ENCODE data around the gene RAB34. TPM values are rescaled to one million over a fixed set of nuclear protein-coding genes. Genes with fewer than 3 reads are reported as not detected.

Gene RAB34
- total RNA-seq, 4 donors from 2014 or later, result 27.6 to 98.0 (median 65.1) TPM

DNA sequence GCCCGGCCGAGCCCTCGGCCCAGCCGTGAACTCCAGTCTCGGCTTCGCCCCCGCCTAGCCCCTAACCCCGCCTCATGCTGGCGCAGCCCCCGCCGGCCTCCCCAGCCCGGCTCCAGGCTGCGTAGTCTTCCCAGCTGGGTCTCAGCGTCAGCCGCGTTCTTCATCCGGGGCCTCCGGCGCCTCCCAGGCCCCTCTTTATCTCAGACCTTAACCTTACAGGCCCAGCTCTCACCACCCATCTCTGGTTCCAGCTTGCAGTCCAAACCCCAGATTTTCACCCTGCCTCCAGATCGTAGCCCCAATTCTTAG lies 6.0 kb downstream of the RAB34 start, which contains the start of gene PROCA1:
Gene PROCA1 (minus strand): TSS at position 166 of the 309 bp plus-strand sequence. CDS start 228 bp downstream, outside the sequence.
- no peak for TF ChIP-seq POLR2A (IDR thresholded peaks at IDR 0.05)
- TF ChIP-seq, protein P1, sequence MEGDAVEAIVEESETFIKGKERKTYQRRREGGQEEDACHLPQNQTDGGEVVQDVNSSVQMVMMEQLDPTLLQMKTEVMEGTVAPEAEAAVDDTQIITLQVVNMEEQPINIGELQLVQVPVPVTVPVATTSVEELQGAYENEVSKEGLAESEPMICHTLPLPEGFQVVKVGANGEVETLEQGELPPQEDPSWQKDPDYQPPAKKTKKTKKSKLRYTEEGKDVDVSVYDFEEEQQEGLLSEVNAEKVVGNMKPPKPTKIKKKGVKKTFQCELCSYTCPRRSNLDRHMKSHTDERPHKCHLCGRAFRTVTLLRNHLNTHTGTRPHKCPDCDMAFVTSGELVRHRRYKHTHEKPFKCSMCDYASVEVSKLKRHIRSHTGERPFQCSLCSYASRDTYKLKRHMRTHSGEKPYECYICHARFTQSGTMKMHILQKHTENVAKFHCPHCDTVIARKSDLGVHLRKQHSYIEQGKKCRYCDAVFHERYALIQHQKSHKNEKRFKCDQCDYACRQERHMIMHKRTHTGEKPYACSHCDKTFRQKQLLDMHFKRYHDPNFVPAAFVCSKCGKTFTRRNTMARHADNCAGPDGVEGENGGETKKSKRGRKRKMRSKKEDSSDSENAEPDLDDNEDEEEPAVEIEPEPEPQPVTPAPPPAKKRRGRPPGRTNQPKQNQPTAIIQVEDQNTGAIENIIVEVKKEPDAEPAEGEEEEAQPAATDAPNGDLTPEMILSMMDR (IDR thresholded peaks at IDR 0.05), result no peak
- Histone ChIP-seq H3K27me3 (peaks cover 0 to under 1% (median 0%) of the 10 kb centered on the region in 4 donors), H3K9me3 (no peaks in the 10 kb centered on the region), H3K27ac (peak within 1 kb of the TSS; percentile 88 to 92 (median 90)), H3K4me1 (peaks cover 14 to 51% (median 15%) of the 10 kb centered on the region in 3 donors), H3K36me3 (peaks cover 0 to 25% (median 0%) of the 10 kb centered on the region in 3 donors), H3K4me3 (peak within 1 kb of the TSS; percentile 56 to 79 (median 72))
- 5 to 12% methylated on average over 15 to 17 of the region's 20 CpGs for WGBS, 2 donors
- intact Hi-C loops (cut with DNase I), result no loop called here
- DNase-seq, result no peak

GRCh38 chr17:28710861-28711722 lies 6.6 kb downstream of the RAB34 start:
- Histone ChIP-seq H3K4me3 (peak overlapping the region; percentile 56 to 79 (median 72)), H3K27me3 (no peaks in the 10 kb centered on the region), H3K36me3 (peaks cover 0 to 25% (median 0%) of the 10 kb centered on the region in 3 donors), H3K4me1 (peaks cover 10 to 45% (median 14%) of the 10 kb centered on the region in 3 donors), H3K27ac (peak overlapping the region; percentile 88 to 92 (median 90)), H3K9me3 (no peaks in the 10 kb centered on the region)
- intact Hi-C loops (cut with DNase I), result no loop called here
- 0 to 1% methylated on average over 22 to 46 of the region's 74 CpGs for WGBS, 2 donors
- TF ChIP-seq POLR2A (IDR thresholded peaks at IDR 0.05), result peak in 3 of 4 donors; percentile 12 to 73 (median 70)
- TF ChIP-seq, protein P1 (IDR thresholded peaks at IDR 0.05), result no peak
- DNase-seq, result peak; percentile 48

- H3K4me1 ChIP-seq, result peaks cover 10 to 33% (median 13%) of the 10 kb centered on the region in 3 donors
- 86 to 89% methylated on average over 2 of the region's 2 CpGs for WGBS, 2 donors
- H3K9me3 ChIP-seq, result no peaks in the 10 kb centered on the region
- H3K27me3 ChIP-seq, result no peaks in the 10 kb centered on the region
- TF ChIP-seq, protein P1 (IDR thresholded peaks at IDR 0.05), result no peak
- TF ChIP-seq POLR2A (IDR thresholded peaks at IDR 0.05), result no peak
- peaks cover 6 to 37% (median 9%) of the 10 kb centered on the region in 3 donors for H3K36me3 ChIP-seq
- no peak overlapping the region for H3K4me3 ChIP-seq
- intact Hi-C loops (cut with DNase I), result no loop called here
- no peak for DNase-seq
- no peak overlapping the region for H3K27ac ChIP-seq
Observed at GRCh38 chr17:28707339-28707720, 10.3 kb downstream of the RAB34 start.

- WGBS, 2 donors, result 68 to 85% methylated on average over 3 of the region's 7 CpGs
- Histone ChIP-seq H3K27ac (no peak overlapping the region), H3K9me3 (no peaks in the 10 kb centered on the region), H3K4me1 (peaks cover 6 to 27% (median 8%) of the 10 kb centered on the region in 3 donors), H3K36me3 (peaks cover 6 to 44% (median 14%) of the 10 kb centered on the region in 3 donors), H3K4me3 (no peak overlapping the region), H3K27me3 (no peaks in the 10 kb centered on the region)
- DNase-seq, result no peak
- TF ChIP-seq, protein P1 (IDR thresholded peaks at IDR 0.05), result no peak
- TF ChIP-seq POLR2A (IDR thresholded peaks at IDR 0.05), result no peak
- intact Hi-C loops (cut with DNase I), result no loop called here
Observed at GRCh38 chr17:28706471-28707338, 11.0 kb downstream of the RAB34 start.

Measured in esophagus squamous epithelium (tissue), 5 donors.